IPS-11a (cell line): ENCODE measurements around the gene LRP1B.
"Not testable (repeated sequence)": the region's sequence is repeated elsewhere in the genome, so short reads cannot be mapped to it uniquely, and the experiment has no call there.

Source experiments
- H3K4me3 ChIP-seq: one replicate; pipeline ENCODE4 v1.5.1; 2013; ENCODE audit warnings: low read depth, low read length, control low read depth

The LRP1B gene

GRCh38 chr2:140658760-140659692, 1471.8 kb downstream of the LRP1B start:
- no peak overlapping the region for H3K4me3 ChIP-seq

GRCh38 chr2:140657657-140658056, 1473.2 kb downstream of the LRP1B start:
- H3K4me3 ChIP-seq, result no peak overlapping the region

GRCh38 chr2:140654565-140654964, 1476.3 kb downstream of the LRP1B start:
- no peak overlapping the region for H3K4me3 ChIP-seq

GRCh38 chr2:140650825-140651224, 1480.0 kb downstream of the LRP1B start:
- no peak overlapping the region for H3K4me3 ChIP-seq

- H3K4me3 ChIP-seq, result not testable (repeated sequence)
Measured at GRCh38 chr2:140650134-140650533, 1480.7 kb downstream of the LRP1B start.

GRCh38 chr2:140648393-140648792, 1482.4 kb downstream of the LRP1B start:
- no peak overlapping the region for H3K4me3 ChIP-seq

GRCh38 chr2:140643761-140644187, 1487.0 kb downstream of the LRP1B start:
- H3K4me3 ChIP-seq, result no peak overlapping the region

GRCh38 chr2:140641163-140641562, 1489.7 kb downstream of the LRP1B start:
- H3K4me3 ChIP-seq, result no peak overlapping the region

- no peak overlapping the region for H3K4me3 ChIP-seq
Measured at GRCh38 chr2:140639628-140640027, 1491.2 kb downstream of the LRP1B start.

- no peak overlapping the region for H3K4me3 ChIP-seq
Measured at GRCh38 chr2:140630557-140630956, 1500.3 kb downstream of the LRP1B start.

- no peak overlapping the region for H3K4me3 ChIP-seq
Measured at GRCh38 chr2:140627885-140628284, 1502.9 kb downstream of the LRP1B start.

GRCh38 chr2:140627136-140627535, 1503.7 kb downstream of the LRP1B start:
- no peak overlapping the region for H3K4me3 ChIP-seq

- no peak overlapping the region for H3K4me3 ChIP-seq
Measured at GRCh38 chr2:140624200-140624599, 1506.6 kb downstream of the LRP1B start.

- H3K4me3 ChIP-seq, result no peak overlapping the region
Measured at GRCh38 chr2:140621583-140622362, 1509.0 kb downstream of the LRP1B start.

GRCh38 chr2:140604788-140605187, 1526.0 kb downstream of the LRP1B start:
- H3K4me3 ChIP-seq, result no peak overlapping the region

GRCh38 chr2:140604096-140604495, 1526.7 kb downstream of the LRP1B start:
- no peak overlapping the region for H3K4me3 ChIP-seq

- H3K4me3 ChIP-seq, result no peak overlapping the region
Measured at GRCh38 chr2:140603416-140603815, 1527.4 kb downstream of the LRP1B start.

- H3K4me3 ChIP-seq, result no peak overlapping the region
Measured at GRCh38 chr2:140601801-140602200, 1529.0 kb downstream of the LRP1B start.

GRCh38 chr2:140601342-140601741, 1529.5 kb downstream of the LRP1B start:
- no peak overlapping the region for H3K4me3 ChIP-seq

GRCh38 chr2:140600116-140600515, 1530.7 kb downstream of the LRP1B start:
- H3K4me3 ChIP-seq, result no peak overlapping the region

- H3K4me3 ChIP-seq, result no peak overlapping the region
Measured at GRCh38 chr2:140597836-140598235, 1533.0 kb downstream of the LRP1B start.

GRCh38 chr2:140597205-140597604, 1533.6 kb downstream of the LRP1B start:
- no peak overlapping the region for H3K4me3 ChIP-seq
